Lower lobe of right lung (tissue), 2 donors: Measurements from ENCODE around the gene TOLLIP. TPM values are rescaled to one million over a fixed set of nuclear protein-coding genes. Genes with fewer than 3 reads are reported as not detected.

ENCODE experiments used
- ATAC-seq, 2 donors: fragments of 200-7000 bp; cut with Tn5 transposase; one replicate each; pipeline ENCODE4 v1.9.1; 2020 to 2022; ENCODE audit warnings: mild to moderate bottlenecking in 2 of 2, moderate library complexity in 2 of 2
- DNase-seq: peaks from one replicate; pipeline ENCODE4 v3.0.0-alpha.2; 2020
- H3K27ac ChIP-seq: fragments of 200-600 bp; one replicate; pipeline ENCODE4 v1.8.0; 2022
- H3K27me3 ChIP-seq: fragments of 200-600 bp; one replicate; pipeline ENCODE4 v1.8.0; 2022; ENCODE audit warnings: low read depth
- H3K36me3 ChIP-seq: fragments of 200-600 bp; one replicate; pipeline ENCODE4 v1.8.0; 2022; ENCODE audit warnings: mild to moderate bottlenecking
- H3K4me1 ChIP-seq: fragments of 200-600 bp; one replicate; pipeline ENCODE4 v1.8.0; 2022
- H3K4me3 ChIP-seq: fragments of 200-600 bp; one replicate; pipeline ENCODE4 v1.8.0; 2022; ENCODE audit warnings: mild to moderate bottlenecking
- H3K9me3 ChIP-seq: fragments of 200-600 bp; one replicate; pipeline ENCODE4 v1.8.0; 2022
- CTCF ChIP-seq: fragments of 200-600 bp; IDR thresholded peaks from one replicate; pipeline ENCODE4 v1.8.0; 2022; ENCODE audit warnings: antibody characterized with exemption, mild to moderate bottlenecking
- intact Hi-C: fragments of 100-400 bp; cut with DNase I; formaldehyde crosslinking; loops from one replicate; pipeline ENCODE4 v1.11.0; 2022
- total RNA-seq: library from RNA; stranded (reverse); fragmentation: NEBNext Ultra II Directional; extraction: Animal tissue kit (Norgen Biotek cat#: 25700); gene quantifications from one replicate; pipeline ENCODE4 v1.2.1, GENCODE V29; 2021
- donor health status: DM: no; HTN: yes; CAD: no; lungs with severe emphysema.

The TOLLIP gene
- total RNA-seq, 1 donor from 2014 or later: 68.4 TPM

- DNase-seq: no peak
- no peaks in the 10 kb centered on the region for H3K36me3 ChIP-seq
- H3K4me3 ChIP-seq: no peak overlapping the region
- H3K27me3 ChIP-seq: no peaks in the 10 kb centered on the region
- H3K27ac ChIP-seq: no peak overlapping the region
- intact Hi-C loops: no loop called here
- H3K9me3 ChIP-seq: no peaks in the 10 kb centered on the region
- no peak for TF ChIP-seq CTCF
- peaks cover 18% of the 10 kb centered on the region for H3K4me1 ChIP-seq
- ATAC-seq: no peak
These were observed 50.4 kb downstream of the TOLLIP start for GRCh38 chr11:1259076-1259461.

GRCh38 chr11:1258401-1259075 is 50.9 kb downstream of the TOLLIP start:
- no peaks in the 10 kb centered on the region for H3K36me3 ChIP-seq
- H3K27me3 ChIP-seq: no peaks in the 10 kb centered on the region
- intact Hi-C loops: no loop called here
- peaks cover 17% of the 10 kb centered on the region for H3K4me1 ChIP-seq
- no peak for TF ChIP-seq CTCF
- ATAC-seq: no peak
- no peak overlapping the region for H3K27ac ChIP-seq
- DNase-seq: no peak
- no peaks in the 10 kb centered on the region for H3K9me3 ChIP-seq
- H3K4me3 ChIP-seq: no peak overlapping the region

- Histone ChIP-seq H3K27me3 (no peaks in the 10 kb centered on the region), H3K4me3 (no peak overlapping the region), H3K36me3 (no peaks in the 10 kb centered on the region), H3K27ac (no peak overlapping the region), H3K9me3 (no peaks in the 10 kb centered on the region), H3K4me1 (peaks cover 11% of the 10 kb centered on the region)
- intact Hi-C loops: no loop called here
- DNase-seq (no peak), ATAC-seq (no peak)
- TF ChIP-seq CTCF: no peak
These were observed 51.5 kb downstream of the TOLLIP start for GRCh38 chr11:1257916-1258315.

GRCh38 chr11:1257366-1257765 is 52.1 kb downstream of the TOLLIP start:
- intact Hi-C loops: no loop called here
- Histone ChIP-seq H3K27me3 (no peaks in the 10 kb centered on the region), H3K27ac (no peak overlapping the region), H3K36me3 (no peaks in the 10 kb centered on the region), H3K4me1 (peaks cover 8% of the 10 kb centered on the region), H3K9me3 (no peaks in the 10 kb centered on the region), H3K4me3 (no peak overlapping the region)
- TF ChIP-seq CTCF: no peak
- no peak for DNase-seq
- ATAC-seq: no peak

GRCh38 chr11:1256257-1257045 is 53.0 kb downstream of the TOLLIP start:
- TF ChIP-seq CTCF: no peak
- Histone ChIP-seq H3K4me1 (no peaks in the 10 kb centered on the region), H3K27me3 (no peaks in the 10 kb centered on the region), H3K4me3 (no peak overlapping the region), H3K27ac (no peak overlapping the region), H3K36me3 (no peaks in the 10 kb centered on the region), H3K9me3 (no peaks in the 10 kb centered on the region)
- no peak for ATAC-seq
- intact Hi-C loops: no loop called here
- no peak for DNase-seq
